ENCODE data around the gene ZNF45.

ZNF45 gene

DNA sequence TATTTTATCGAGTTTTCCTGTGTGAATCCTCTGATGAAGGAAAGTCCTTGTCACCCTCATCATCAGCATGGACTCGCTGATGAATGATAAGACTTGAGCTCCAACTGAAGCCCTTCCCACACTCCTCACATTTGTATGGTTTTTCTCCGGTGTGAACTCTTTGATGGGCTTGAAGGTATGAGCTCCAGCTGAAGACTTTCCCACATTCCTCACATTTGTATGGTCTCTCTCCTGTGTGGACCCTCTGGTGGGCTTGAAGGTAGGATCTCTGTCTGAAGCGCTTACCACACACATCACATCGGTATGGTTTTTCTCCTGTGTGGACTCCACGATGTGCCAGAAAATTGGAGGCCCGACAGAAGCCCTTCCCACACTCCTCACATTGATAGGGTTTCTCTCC lies 21.7 kb downstream of the ZNF45 start:
- DNase-seq (ENCODE audit: low read depth), result no peak
- no peak overlapping the region for H3K4me3 ChIP-seq (replicated peaks; ENCODE audit: low read depth, low read length)
- TF ChIP-seq, protein P1, sequence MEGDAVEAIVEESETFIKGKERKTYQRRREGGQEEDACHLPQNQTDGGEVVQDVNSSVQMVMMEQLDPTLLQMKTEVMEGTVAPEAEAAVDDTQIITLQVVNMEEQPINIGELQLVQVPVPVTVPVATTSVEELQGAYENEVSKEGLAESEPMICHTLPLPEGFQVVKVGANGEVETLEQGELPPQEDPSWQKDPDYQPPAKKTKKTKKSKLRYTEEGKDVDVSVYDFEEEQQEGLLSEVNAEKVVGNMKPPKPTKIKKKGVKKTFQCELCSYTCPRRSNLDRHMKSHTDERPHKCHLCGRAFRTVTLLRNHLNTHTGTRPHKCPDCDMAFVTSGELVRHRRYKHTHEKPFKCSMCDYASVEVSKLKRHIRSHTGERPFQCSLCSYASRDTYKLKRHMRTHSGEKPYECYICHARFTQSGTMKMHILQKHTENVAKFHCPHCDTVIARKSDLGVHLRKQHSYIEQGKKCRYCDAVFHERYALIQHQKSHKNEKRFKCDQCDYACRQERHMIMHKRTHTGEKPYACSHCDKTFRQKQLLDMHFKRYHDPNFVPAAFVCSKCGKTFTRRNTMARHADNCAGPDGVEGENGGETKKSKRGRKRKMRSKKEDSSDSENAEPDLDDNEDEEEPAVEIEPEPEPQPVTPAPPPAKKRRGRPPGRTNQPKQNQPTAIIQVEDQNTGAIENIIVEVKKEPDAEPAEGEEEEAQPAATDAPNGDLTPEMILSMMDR (IDR thresholded peaks at IDR 0.05; ENCODE audit: low read length, missing control alignments), result no peak

DNA sequence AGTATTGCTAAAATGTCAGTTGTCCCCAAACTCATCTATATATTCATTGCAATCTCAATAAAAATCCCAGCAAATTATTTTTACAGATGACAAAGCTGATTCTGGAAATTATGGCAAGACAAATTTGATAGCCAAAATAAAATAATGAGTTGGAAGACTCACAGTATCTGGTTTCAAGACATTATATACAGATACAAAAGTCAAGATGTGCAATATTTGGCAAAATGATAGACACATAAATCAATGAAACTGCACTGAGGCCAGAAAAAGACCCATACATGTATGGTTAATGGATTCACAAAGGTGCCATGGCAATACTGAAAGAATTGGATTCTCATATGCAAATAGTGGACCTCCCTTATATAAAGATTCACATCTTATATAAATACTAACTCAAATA lies 24.2 kb downstream of the ZNF45 start:
- no peak for DNase-seq (ENCODE audit: low read depth)
- H3K4me3 ChIP-seq (replicated peaks; ENCODE audit: low read depth, low read length), result no peak overlapping the region
- TF ChIP-seq, protein P1 (IDR thresholded peaks at IDR 0.05; ENCODE audit: low read length, missing control alignments), result no peak

DNA sequence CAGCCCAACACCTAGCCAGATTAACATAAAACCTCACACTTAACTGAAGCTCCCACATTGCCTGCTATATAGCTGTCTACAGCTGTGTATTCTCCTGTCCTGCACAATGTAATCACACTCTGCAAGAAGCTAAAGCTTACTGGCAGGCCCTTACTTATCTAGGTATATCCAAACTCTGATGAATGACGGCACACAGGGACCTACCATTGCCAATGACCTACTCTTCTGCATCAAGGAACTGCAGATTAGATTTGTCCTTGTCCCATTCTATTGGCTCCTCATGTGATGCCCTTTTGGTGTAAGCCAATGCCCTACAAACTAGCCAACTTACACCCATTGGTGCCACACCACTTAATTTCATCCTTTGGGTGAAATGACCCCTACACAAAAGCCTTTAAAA lies 26.4 kb downstream of the ZNF45 start:
- no peak overlapping the region for H3K4me3 ChIP-seq (replicated peaks; ENCODE audit: low read depth, low read length)
- no peak for DNase-seq (ENCODE audit: low read depth)
- TF ChIP-seq, protein P1 (IDR thresholded peaks at IDR 0.05; ENCODE audit: low read length, missing control alignments), result no peak

DNA sequence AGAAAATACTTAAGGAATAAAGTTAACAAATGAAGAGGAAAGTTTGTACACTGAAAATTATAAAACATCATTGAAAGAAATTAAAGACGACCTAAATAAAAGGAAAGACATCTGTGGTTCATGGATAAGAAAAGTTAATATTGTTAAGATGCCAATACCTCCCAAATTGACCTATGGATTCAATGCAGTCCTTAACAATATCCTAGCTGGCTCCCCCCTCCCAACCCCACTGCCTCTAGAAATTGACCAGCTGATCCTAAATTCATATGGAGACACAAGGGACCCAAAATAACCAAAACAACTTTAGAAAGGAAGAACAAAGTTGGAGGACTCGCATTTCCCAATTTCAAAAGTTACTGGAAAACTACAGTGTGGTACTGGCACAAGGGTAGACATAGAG lies 28.3 kb downstream of the ZNF45 start:
- DNase-seq (ENCODE audit: low read depth), result no peak
- TF ChIP-seq, protein P1 (IDR thresholded peaks at IDR 0.05; ENCODE audit: low read length, missing control alignments), result no peak
- H3K4me3 ChIP-seq (replicated peaks; ENCODE audit: low read depth, low read length), result no peak overlapping the region

DNA sequence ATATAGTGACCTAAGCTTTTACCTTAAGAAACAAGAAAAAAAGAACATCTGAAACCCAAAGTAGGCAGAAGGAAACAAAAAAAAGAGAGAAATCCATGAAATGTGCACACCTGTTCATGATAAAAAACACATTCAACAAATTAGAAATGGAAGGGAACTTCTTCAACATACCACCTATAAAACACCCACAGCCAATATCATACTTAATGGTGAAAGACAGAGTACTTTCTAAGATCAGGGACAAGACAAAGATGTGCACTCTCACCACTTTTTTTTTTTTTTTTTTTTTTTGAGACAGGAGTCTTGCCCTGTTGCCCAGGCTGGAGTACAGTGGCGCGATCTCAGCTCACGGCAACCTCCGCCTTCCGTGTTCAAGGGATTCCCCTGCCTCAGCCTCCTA lies 29.2 kb downstream of the ZNF45 start:
- no peak overlapping the region for H3K4me3 ChIP-seq (replicated peaks; ENCODE audit: low read depth, low read length)
- TF ChIP-seq, protein P1 (IDR thresholded peaks at IDR 0.05; ENCODE audit: low read length, missing control alignments), result no peak
- no peak for DNase-seq (ENCODE audit: low read depth)

DNA sequence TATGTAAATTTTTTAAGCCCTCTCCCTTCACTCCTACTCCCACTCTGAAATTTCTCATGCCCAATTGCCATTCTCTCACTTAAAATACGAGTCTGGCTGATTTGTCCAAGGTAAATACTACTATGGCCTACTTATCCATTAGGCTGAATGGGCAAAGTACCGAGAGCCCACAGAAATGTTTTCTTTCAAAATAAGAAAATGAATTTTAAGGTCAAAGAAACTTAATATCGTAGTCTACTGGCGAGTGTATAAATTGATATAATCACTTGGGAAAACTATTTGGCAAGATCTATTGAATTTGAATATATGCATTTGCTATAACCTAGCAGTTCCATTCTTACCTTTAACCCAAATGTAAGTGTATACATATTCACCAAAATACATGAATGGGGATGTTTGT lies 32.7 kb downstream of the ZNF45 start:
- TF ChIP-seq, protein P1 (IDR thresholded peaks at IDR 0.05; ENCODE audit: low read length, missing control alignments), result no peak
- no peak for DNase-seq (ENCODE audit: low read depth)
- H3K4me3 ChIP-seq (replicated peaks; ENCODE audit: low read depth, low read length), result peak overlapping the region; percentile 75

All from fibroblast of pulmonary artery (primary cell).